HG03460 (cell line): Measurements from ENCODE around the gene RCVRN.

Experiments
- ATAC-seq: cut with Tn5 transposase; IDR thresholded peaks from one replicate; pipeline ENCODE4 v1.9.1; 2021; ENCODE audit not compliant: unreplicated experiment

RCVRN gene

DNA sequence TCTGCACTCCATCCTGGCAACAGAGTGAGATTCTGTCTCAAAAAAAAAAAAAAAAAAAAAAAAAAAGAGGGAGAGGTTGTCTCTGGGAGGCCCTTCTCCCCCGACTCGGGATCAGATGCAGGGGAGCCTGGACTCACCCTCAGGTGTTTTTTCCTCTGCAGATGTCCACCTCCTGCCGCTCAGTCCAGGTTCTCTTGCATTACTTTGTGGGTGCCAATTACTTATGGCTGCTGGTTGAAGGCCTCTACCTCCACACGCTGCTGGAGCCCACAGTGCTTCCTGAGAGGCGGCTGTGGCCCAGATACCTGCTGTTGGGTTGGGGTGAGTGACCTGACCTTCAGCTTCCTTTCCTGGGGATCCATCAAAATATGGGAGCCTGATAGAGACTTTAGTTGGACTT lies 45.3 kb downstream of the RCVRN start:
- no peak for ATAC-seq

GRCh38 chr17:9855036-9855435 lies 50.0 kb downstream of the RCVRN start:
- no peak for ATAC-seq

DNA sequence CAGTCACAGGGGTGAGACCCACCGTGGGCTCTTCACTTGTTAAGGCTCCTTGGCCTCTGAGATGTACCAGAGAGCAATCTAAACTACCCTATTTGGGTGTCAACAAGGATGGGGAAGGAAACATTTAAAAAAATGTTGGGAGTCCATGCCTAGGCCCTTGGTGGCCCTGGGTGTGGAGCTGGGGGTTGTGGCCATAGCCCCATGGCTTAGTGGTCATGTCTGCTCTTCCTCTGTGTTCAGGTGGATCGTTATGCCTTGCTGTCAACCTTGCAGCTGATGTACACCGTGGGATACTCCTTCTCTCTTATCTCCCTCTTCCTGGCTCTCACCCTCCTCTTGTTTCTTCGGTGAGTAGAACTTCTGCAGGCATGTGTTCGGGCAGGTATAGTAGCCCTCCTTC lies 50.8 kb downstream of the RCVRN start:
- ATAC-seq, result no peak

DNA sequence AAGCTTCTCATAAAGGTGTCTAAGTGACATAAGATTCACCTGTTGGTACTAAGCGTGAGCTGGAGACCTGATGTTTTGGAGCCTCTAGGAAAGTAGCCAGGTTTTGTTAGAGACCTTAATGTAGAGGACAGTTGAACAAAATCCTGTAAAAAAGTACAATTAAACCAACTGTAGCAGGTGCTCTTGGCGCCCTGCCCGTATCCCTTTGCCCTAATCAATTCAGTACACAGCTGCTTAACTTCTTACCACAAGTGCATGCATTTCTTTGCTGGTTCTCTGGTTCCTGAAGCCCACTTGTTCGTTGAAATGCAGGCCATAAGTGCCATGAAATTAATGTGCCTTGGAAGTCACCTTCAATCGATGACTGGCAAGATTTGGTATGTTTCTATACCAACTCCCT lies 54.9 kb downstream of the RCVRN start:
- ATAC-seq, result no peak
